Skeletal muscle satellite cell (primary cell): ENCODE measurements around the gene RPL12.

Experiments used
- H3K27me3 ChIP-seq: 2 replicates; pipeline ENCODE4 v1.7.0; 2013; ENCODE audit warnings: low read length; ENCODE audit not compliant: control insufficient read depth, insufficient read depth
- H3K36me3 ChIP-seq: 2 replicates; pipeline ENCODE4 v1.7.0; 2013; ENCODE audit warnings: mild to moderate bottlenecking, control low read depth, low read length; ENCODE audit not compliant: insufficient read depth
- H3K4me1 ChIP-seq: 2 replicates; pipeline ENCODE4 v1.7.0; 2013; ENCODE audit warnings: low read length; ENCODE audit not compliant: control insufficient read depth, insufficient read depth
- H3K4me2 ChIP-seq: 2 replicates; pipeline ENCODE4 v1.7.0; 2013; ENCODE audit warnings: mild to moderate bottlenecking, low read length
- H3K4me3 ChIP-seq: 2 replicates; pipeline ENCODE4 v1.7.0; 2013; ENCODE audit warnings: low read length
- H3K9ac ChIP-seq: 2 replicates; pipeline ENCODE4 v1.7.0; 2013; ENCODE audit warnings: mild to moderate bottlenecking, low read depth, low read length, moderate library complexity
- H3K9me3 ChIP-seq: replicated peaks from 2 replicates; pipeline ENCODE4 v1.7.0; 2013; ENCODE audit warnings: mild to moderate bottlenecking, control low read depth, low read length

The RPL12 gene

GRCh38 chr9:127448112-127448805 lies 2.9 kb downstream of the RPL12 start:
- H3K4me1 ChIP-seq: peaks cover 23% of the 10 kb centered on the region
- H3K4me3 ChIP-seq: peak overlapping the region; percentile 92
- H3K9me3 ChIP-seq: peaks cover 24% of the 10 kb centered on the region
- H3K36me3 ChIP-seq: peaks cover 72% of the 10 kb centered on the region
- H3K9ac ChIP-seq: peak overlapping the region; percentile 8
- peak overlapping the region; percentile 99 for H3K4me2 ChIP-seq
- H3K27me3 ChIP-seq: no peaks in the 10 kb centered on the region

- Histone ChIP-seq H3K4me3 (no peak overlapping the region), H3K4me1 (peaks cover 21% of the 10 kb centered on the region), H3K9ac (peak overlapping the region; percentile 8), H3K9me3 (peaks cover 24% of the 10 kb centered on the region), H3K36me3 (peaks cover 79% of the 10 kb centered on the region), H3K27me3 (no peaks in the 10 kb centered on the region), H3K4me2 (peak overlapping the region; percentile 99)
These were observed 3.6 kb downstream of the RPL12 start for GRCh38 chr9:127447416-127448111.

- peaks cover 80% of the 10 kb centered on the region for H3K36me3 ChIP-seq
- H3K4me3 ChIP-seq: no peak overlapping the region
- no peak overlapping the region for H3K4me2 ChIP-seq
- no peaks in the 10 kb centered on the region for H3K27me3 ChIP-seq
- H3K9me3 ChIP-seq: peaks cover 24% of the 10 kb centered on the region
- H3K9ac ChIP-seq: no peak overlapping the region
- peaks cover 14% of the 10 kb centered on the region for H3K4me1 ChIP-seq
These were observed 4.3 kb downstream of the RPL12 start for GRCh38 chr9:127446713-127447415.

GRCh38 chr9:127445851-127446712 lies 5.1 kb downstream of the RPL12 start:
- Histone ChIP-seq H3K4me2 (no peak overlapping the region), H3K36me3 (peaks cover 83% of the 10 kb centered on the region), H3K9ac (no peak overlapping the region), H3K9me3 (peaks cover 24% of the 10 kb centered on the region), H3K4me1 (peaks cover 14% of the 10 kb centered on the region), H3K27me3 (no peaks in the 10 kb centered on the region), H3K4me3 (no peak overlapping the region)

- no peaks in the 10 kb centered on the region for H3K27me3 ChIP-seq
- H3K9ac ChIP-seq: no peak overlapping the region
- peaks cover 83% of the 10 kb centered on the region for H3K36me3 ChIP-seq
- peaks cover 24% of the 10 kb centered on the region for H3K9me3 ChIP-seq
- peaks cover 14% of the 10 kb centered on the region for H3K4me1 ChIP-seq
- no peak overlapping the region for H3K4me2 ChIP-seq
- H3K4me3 ChIP-seq: no peak overlapping the region
These were observed 6.0 kb downstream of the RPL12 start for GRCh38 chr9:127444921-127445850.

GRCh38 chr9:127444283-127444920 lies 6.8 kb downstream of the RPL12 start:
- Histone ChIP-seq H3K9me3 (peaks cover 24% of the 10 kb centered on the region), H3K4me1 (peaks cover 14% of the 10 kb centered on the region), H3K9ac (no peak overlapping the region), H3K27me3 (no peaks in the 10 kb centered on the region), H3K4me3 (no peak overlapping the region), H3K4me2 (no peak overlapping the region), H3K36me3 (peaks cover 79% of the 10 kb centered on the region)

GRCh38 chr9:127438394-127438793 lies 12.8 kb downstream of the RPL12 start:
- Histone ChIP-seq H3K9ac (no peak overlapping the region), H3K4me3 (no peak overlapping the region), H3K9me3 (no peaks in the 10 kb centered on the region), H3K4me1 (no peaks in the 10 kb centered on the region), H3K4me2 (no peak overlapping the region), H3K27me3 (no peaks in the 10 kb centered on the region), H3K36me3 (peaks cover 73% of the 10 kb centered on the region)

GRCh38 chr9:127437497-127438264 lies 13.5 kb downstream of the RPL12 start:
- no peaks in the 10 kb centered on the region for H3K9me3 ChIP-seq
- no peaks in the 10 kb centered on the region for H3K4me1 ChIP-seq
- no peak overlapping the region for H3K4me2 ChIP-seq
- H3K27me3 ChIP-seq: no peaks in the 10 kb centered on the region
- no peak overlapping the region for H3K9ac ChIP-seq
- H3K36me3 ChIP-seq: peaks cover 72% of the 10 kb centered on the region
- no peak overlapping the region for H3K4me3 ChIP-seq

- H3K27me3 ChIP-seq: no peaks in the 10 kb centered on the region
- no peak overlapping the region for H3K9ac ChIP-seq
- peaks cover 43% of the 10 kb centered on the region for H3K36me3 ChIP-seq
- H3K9me3 ChIP-seq: no peaks in the 10 kb centered on the region
- peaks cover 4% of the 10 kb centered on the region for H3K4me1 ChIP-seq
- H3K4me2 ChIP-seq: no peak overlapping the region
- H3K4me3 ChIP-seq: no peak overlapping the region
These were observed 20.8 kb downstream of the RPL12 start for GRCh38 chr9:127430415-127430814.
